HUES64 (cell line): ENCODE measurements around the gene ARAF. TPM values are rescaled to one million over a fixed set of nuclear protein-coding genes. Genes with fewer than 3 reads are reported as not detected.
A peak's percentile ranks its signal among the peaks of the same experiment; 100 is the strongest.
"Not testable (repeated sequence)": the region's sequence is repeated elsewhere in the genome, so short reads cannot be mapped to it uniquely, and the experiment has no call there.

Source experiments
- H3K27ac ChIP-seq: 2 replicates; pipeline ENCODE4 v1.7.0; 2013; ENCODE audit warnings: low read depth, low read length, inconsistent platforms
- H3K27me3 ChIP-seq: 2 replicates; pipeline ENCODE4 v1.6.1; 2013; ENCODE audit warnings: mild to moderate bottlenecking, low read length; ENCODE audit not compliant: insufficient read depth
- H3K36me3 ChIP-seq: 2 replicates; pipeline ENCODE4 v1.6.1; 2013; ENCODE audit warnings: mild to moderate bottlenecking, low read length; ENCODE audit not compliant: insufficient read depth
- H3K4me1 ChIP-seq: 2 replicates; pipeline ENCODE4 v1.6.1; 2013; ENCODE audit warnings: mild to moderate bottlenecking, low read length, moderate library complexity; ENCODE audit not compliant: insufficient read depth
- H3K4me3 ChIP-seq: 2 replicates; pipeline ENCODE4 v1.5.1; 2013; ENCODE audit warnings: mild to moderate bottlenecking, low read length, moderate library complexity
- H3K9ac ChIP-seq: 2 replicates; pipeline ENCODE4 v1.6.1; 2013; ENCODE audit warnings: mild to moderate bottlenecking, low read depth, low read length
- H3K9me3 ChIP-seq: 2 replicates; pipeline ENCODE4 v1.6.1; 2013; ENCODE audit warnings: low read depth, low read length; ENCODE audit not compliant: insufficient read depth
- WGBS: fragments of 150-250, 120-280 bp; methylation state at CpG from one replicate; pipeline ENCODE4 v1.1.7; 2013; ENCODE audit warnings: missing lambda C conversion rate; 5-methylcytosine and 5-hydroxymethylcytosine counted together
- polyA plus RNA-seq, 2 experiments: library from polyadenylated mRNA; stranded (reverse); fragments of 50-300 nt; gene quantifications; one replicate each; pipeline ENCODE4 v1.2.3, GENCODE V29; 2013

Gene ARAF
- 29.4 TPM for polyA plus RNA-seq (2013, experiment 1 of 2)
- polyA plus RNA-seq (2013, experiment 2 of 2) = 25.7 TPM

GRCh38 chrX:47560934-47561658, at the start of gene ARAF:
Gene ARAF, plus strand, starts transcription at chrX:47561205. Its CDS starts 1,763 bp downstream, at chrX:47562968.
- Histone ChIP-seq H3K36me3 (peaks cover 31% of the 10 kb centered on the region), H3K9ac (peak within 1 kb of the TSS; percentile 83), H3K4me1 (0 out of 2 replicates have a peak, but pooled peaks cover 7% of the 10 kb centered on the region), H3K9me3 (no peaks in the 10 kb centered on the region), H3K27me3 (no peaks in the 10 kb centered on the region), H3K27ac (peak within 1 kb of the TSS; percentile 85), H3K4me3 (peak within 1 kb of the TSS; percentile 95)
- WGBS = under 1% methylated on average over 59 of the region's 59 CpGs

- H3K36me3 ChIP-seq, H3K27ac ChIP-seq, H3K9me3 ChIP-seq, H3K27me3 ChIP-seq, H3K9ac ChIP-seq, H3K4me1 ChIP-seq: not testable (repeated sequence)
- WGBS = 68% methylated on average over 4 of the region's 6 CpGs
- peak overlapping the region; percentile 36; the same call in 1 of the 2 replicates for H3K4me3 ChIP-seq
These were observed 48.6 kb upstream of the ARAF start for GRCh38 chrX:47512383-47512782.

DNA sequence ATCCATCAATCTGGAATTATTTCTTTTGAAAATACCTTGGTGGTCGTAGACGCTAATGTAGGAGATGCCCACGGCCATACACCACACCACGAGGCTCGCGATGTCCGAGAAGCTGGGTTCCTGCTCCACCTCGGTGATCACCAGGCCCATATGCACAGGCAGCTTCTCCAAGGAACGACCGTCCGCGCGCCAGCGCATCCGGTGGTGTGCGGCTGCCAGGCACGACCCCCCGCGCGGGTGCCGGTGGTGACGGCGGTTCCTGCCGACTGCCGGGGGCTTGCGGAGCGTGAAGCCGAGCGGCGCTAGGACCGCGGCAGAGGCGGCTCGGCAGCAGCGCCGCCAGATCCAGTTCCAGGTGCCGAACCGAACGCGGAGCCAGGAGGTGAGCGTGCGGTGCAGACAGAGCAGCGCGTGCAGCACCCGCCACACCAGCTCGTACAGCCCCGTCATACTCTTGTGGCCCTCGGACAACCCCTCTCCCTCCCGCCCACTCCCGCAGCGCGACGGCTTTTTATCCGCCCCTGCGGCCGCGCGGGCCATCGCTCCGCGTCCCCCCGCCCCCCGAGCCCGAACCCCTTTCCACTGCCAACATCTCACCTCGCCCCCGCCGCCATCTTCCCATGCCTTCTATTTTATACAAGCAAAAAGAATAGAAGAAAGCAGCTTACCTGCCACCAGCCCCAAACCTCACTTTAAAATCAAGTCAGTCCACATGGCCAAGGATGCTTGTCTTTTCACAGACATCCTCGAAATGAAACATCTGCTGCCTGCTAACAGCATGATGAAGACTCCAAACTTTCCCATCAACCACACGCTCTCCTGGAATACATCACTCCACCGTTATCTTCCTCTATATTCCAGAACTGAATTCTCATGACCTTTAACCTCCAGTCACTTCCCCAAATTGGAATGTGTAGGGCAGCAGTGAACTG, 47.7 kb upstream of the ARAF start:
- Histone ChIP-seq H3K4me3 (peak overlapping the region; percentile 60), H3K9ac (peak overlapping the region; percentile 60; the same call in 1 of the 2 replicates)
- 2% methylated on average over 42 of the region's 70 CpGs for WGBS
- H3K36me3 ChIP-seq, H3K27ac ChIP-seq, H3K9me3 ChIP-seq, H3K27me3 ChIP-seq, H3K4me1 ChIP-seq: not testable (repeated sequence)

- Histone ChIP-seq H3K27ac (no peak overlapping the region), H3K9me3 (no peaks in the 10 kb centered on the region), H3K36me3 (no peaks in the 10 kb centered on the region), H3K4me3 (no peak overlapping the region), H3K4me1 (no peaks in the 10 kb centered on the region), H3K27me3 (no peaks in the 10 kb centered on the region), H3K9ac (no peak overlapping the region)
- 90% methylated on average over 6 of the region's 7 CpGs for WGBS
These were observed 46.3 kb upstream of the ARAF start for GRCh38 chrX:47514533-47515235.

GRCh38 chrX:47515941-47516665, 44.9 kb upstream of the ARAF start:
- Histone ChIP-seq H3K27me3 (no peaks in the 10 kb centered on the region), H3K4me1 (no peaks in the 10 kb centered on the region), H3K4me3 (no peak overlapping the region), H3K27ac (no peak overlapping the region), H3K36me3 (no peaks in the 10 kb centered on the region), H3K9me3 (no peaks in the 10 kb centered on the region), H3K9ac (no peak overlapping the region)
- 97% methylated on average over 8 of the region's 8 CpGs for WGBS

- no peak overlapping the region for H3K4me3 ChIP-seq
- H3K27me3 ChIP-seq = peaks cover 5% of the 10 kb centered on the region; the same call in 1 of the 2 replicates
- H3K27ac ChIP-seq = no peak overlapping the region
- no peaks in the 10 kb centered on the region for H3K36me3 ChIP-seq
- WGBS = 72% methylated on average over 3 of the region's 3 CpGs
- no peaks in the 10 kb centered on the region for H3K9me3 ChIP-seq
- H3K4me1 ChIP-seq = no peaks in the 10 kb centered on the region
- no peak overlapping the region for H3K9ac ChIP-seq
These were observed 42.9 kb upstream of the ARAF start for GRCh38 chrX:47518144-47518543.

DNA sequence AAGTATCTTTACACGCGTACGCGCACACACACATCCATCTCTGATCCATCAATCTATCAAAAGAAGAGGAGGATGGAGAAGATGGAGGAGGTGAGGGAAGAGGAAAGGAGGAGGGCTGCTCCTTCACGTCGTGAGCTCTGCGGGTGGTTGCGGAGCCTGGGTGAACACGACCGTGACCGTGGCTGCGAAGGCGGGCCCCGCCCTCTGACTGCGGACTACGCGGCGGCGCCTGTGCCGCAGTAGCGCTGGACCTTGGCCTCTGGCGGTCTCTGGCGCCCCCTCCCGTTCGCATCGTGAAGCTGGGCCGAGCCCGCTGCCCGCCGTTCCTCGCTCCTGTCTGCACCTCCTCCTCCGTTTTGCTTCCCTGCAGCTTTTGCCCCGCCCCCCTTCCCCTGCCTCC, 37.7 kb upstream of the ARAF start:
- Histone ChIP-seq H3K4me1 (no peaks in the 10 kb centered on the region), H3K27me3 (peaks cover 9% of the 10 kb centered on the region), H3K27ac (no peak overlapping the region), H3K9ac (peak overlapping the region; percentile 63), H3K4me3 (peak overlapping the region; percentile 59), H3K36me3 (no peaks in the 10 kb centered on the region), H3K9me3 (no peaks in the 10 kb centered on the region)
- WGBS = under 1% methylated on average over 29 of the region's 33 CpGs

DNA sequence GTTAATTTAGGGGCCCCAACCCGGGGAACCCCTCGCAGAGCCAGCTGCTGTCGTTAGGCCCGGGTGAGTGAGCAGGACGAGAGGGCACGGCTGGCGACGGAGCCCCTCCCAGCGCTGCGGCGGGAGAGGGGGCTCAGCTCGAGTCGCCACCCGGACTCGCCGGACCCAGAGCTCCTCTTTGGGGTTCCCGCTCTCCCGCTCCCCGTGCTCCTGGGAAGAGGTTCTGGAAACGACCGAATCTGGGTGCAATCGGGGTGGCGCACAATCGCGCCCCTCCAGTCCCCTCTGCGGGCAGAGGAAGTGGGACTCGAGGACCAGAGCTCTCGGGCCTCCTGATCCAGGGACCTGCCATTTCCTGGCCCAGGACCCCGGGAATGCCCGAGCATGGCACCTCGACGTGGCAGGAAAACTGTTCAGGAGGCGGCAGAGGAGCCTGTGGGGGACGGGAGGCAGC, 37.3 kb upstream of the ARAF start:
- Histone ChIP-seq H3K4me3 (peak overlapping the region; percentile 59), H3K9me3 (no peaks in the 10 kb centered on the region), H3K27me3 (peaks cover 9% of the 10 kb centered on the region), H3K36me3 (no peaks in the 10 kb centered on the region), H3K27ac (no peak overlapping the region), H3K4me1 (no peaks in the 10 kb centered on the region), H3K9ac (peak overlapping the region; percentile 63)
- 7% methylated on average over 34 of the region's 34 CpGs for WGBS

DNA sequence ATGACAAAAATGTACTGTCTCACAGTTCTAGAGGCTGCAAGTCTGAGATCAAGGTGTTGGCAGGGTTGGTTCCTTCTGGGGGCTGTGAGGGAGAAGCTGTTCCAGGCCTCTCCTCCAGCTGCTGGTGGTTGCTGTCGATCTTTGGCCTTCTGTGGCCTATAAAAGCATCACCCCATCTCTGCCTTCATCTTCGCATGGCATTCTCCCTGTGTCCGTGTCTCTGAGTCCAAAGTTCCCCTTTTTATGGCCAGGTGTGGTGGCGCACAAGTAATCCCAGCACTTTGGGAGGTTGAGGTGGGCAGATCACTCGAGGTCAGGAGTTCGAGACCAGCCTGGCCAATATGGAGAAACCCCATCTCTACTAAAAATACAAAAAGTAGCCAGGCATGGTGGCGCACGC, 31.5 kb upstream of the ARAF start:
- no peaks in the 10 kb centered on the region for H3K4me1 ChIP-seq
- no peak overlapping the region for H3K27ac ChIP-seq
- no peaks in the 10 kb centered on the region for H3K27me3 ChIP-seq
- WGBS = 99% methylated on average over 6 of the region's 8 CpGs
- H3K9me3 ChIP-seq = no peaks in the 10 kb centered on the region
- H3K36me3 ChIP-seq = no peaks in the 10 kb centered on the region
- H3K9ac ChIP-seq = no peak overlapping the region
- H3K4me3 ChIP-seq = no peak overlapping the region

GRCh38 chrX:47530049-47530448, 31.0 kb upstream of the ARAF start:
- Histone ChIP-seq H3K4me3 (no peak overlapping the region), H3K27me3 (no peaks in the 10 kb centered on the region), H3K4me1 (no peaks in the 10 kb centered on the region), H3K27ac (no peak overlapping the region), H3K36me3 (no peaks in the 10 kb centered on the region), H3K9ac (no peak overlapping the region), H3K9me3 (no peaks in the 10 kb centered on the region)
- WGBS = 92% methylated on average over 5 of the region's 6 CpGs
